SK-N-SH (cell line): ENCODE measurements around the gene ATP2B1. TPM values are rescaled to one million over a fixed set of nuclear protein-coding genes. Genes with fewer than 3 reads are reported as not detected.

Source experiments
- CTCF ChIA-PET: fragments of 300-600, 350-600 bp; formaldehyde crosslinking; extraction: SDS; loops from one replicate; lab custom pipeline; 2021; lab: Yijun Ruan, JAX
- POLR2A ChIA-PET: fragments of 350-600 bp; sonication (Branson Sonifier 250); formaldehyde crosslinking; extraction: SDS; loops from one replicate; lab custom pipeline; 2020; ENCODE audit warnings: antibody characterized with exemption, inconsistent platforms; lab: Yijun Ruan, JAX
- DNase-seq: peaks from one replicate; pipeline ENCODE4 v3.0.0; 2012
- H2AFZ ChIP-seq: fragments of 200-600 bp; sonication (generic); 2 replicates; pipeline ENCODE4 v1.8.1; 2016; ENCODE audit warnings: antibody characterized with exemption, mild to moderate bottlenecking, low read depth
- H3F3A ChIP-seq: fragments of 200-600 bp; sonication (generic); replicated peaks from 2 replicates; pipeline ENCODE3; 2016; ENCODE audit warnings: antibody characterized with exemption, mild to moderate bottlenecking; ENCODE audit not compliant: insufficient read depth
- H3K27ac ChIP-seq, 2 experiments: fragments of 200-500 bp in 1 of 2; fragments of 200-600 bp in 1 of 2; sonication (Bioruptor generic) in 1 of 2; sonication (generic), shearing (Covaris generic) in 1 of 2; 2 replicates each; pipeline versions ENCODE4 v1.5.1 to v1.6.1; 2014 to 2016; ENCODE audit warnings: low read depth in 2 of 2, inconsistent platforms in 1 of 2, low read length in 1 of 2, mild to moderate bottlenecking in 1 of 2, mixed read lengths in 1 of 2
- H3K27me3 ChIP-seq: fragments of 200-600 bp; sonication (generic), shearing (Covaris generic); 2 replicates; pipeline ENCODE4 v1.6.1; 2016; ENCODE audit warnings: mixed run types; ENCODE audit not compliant: insufficient read depth
- H3K36me3 ChIP-seq, 2 experiments: fragments of 200-500 bp in 1 of 2; fragments of 200-600 bp in 1 of 2; sonication (Bioruptor generic) in 1 of 2; sonication (generic) in 1 of 2; replicated peaks in 1 of 2; 2 replicates each; pipeline versions ENCODE3 to v1.5.1; 2014 to 2016; ENCODE audit warnings: low read length in 1 of 2, mild to moderate bottlenecking in 1 of 2; ENCODE audit not compliant: insufficient read depth in 2 of 2, control insufficient read depth in 1 of 2
- H3K4me1 ChIP-seq, 2 experiments: fragments of 200-500 bp in 1 of 2; fragments of 200-600 bp in 1 of 2; sonication (Bioruptor generic) in 1 of 2; sonication (generic), shearing (Covaris generic) in 1 of 2; 2 replicates each; pipeline versions ENCODE4 v1.5.1 to v1.6.1; 2014 to 2016; ENCODE audit warnings: low read depth in 1 of 2, low read length in 1 of 2, mixed run types in 1 of 2; ENCODE audit not compliant: insufficient read depth in 2 of 2, control insufficient read depth in 1 of 2
- H3K4me2 ChIP-seq: fragments of 200-600 bp; sonication (generic), shearing (Covaris generic); 2 replicates; pipeline ENCODE4 v1.6.1; 2017; ENCODE audit warnings: mixed run types
- H3K4me3 ChIP-seq, 2 experiments: fragments of 200-500 bp in 1 of 2; fragments of 200-600 bp in 1 of 2; sonication (Bioruptor generic) in 1 of 2; sonication (generic), shearing (Covaris generic) in 1 of 2; 2 replicates each; pipeline versions ENCODE4 v1.5.1 to v1.8.1; 2014 to 2016; ENCODE audit warnings: low read depth in 2 of 2, inconsistent platforms in 1 of 2, low read length in 1 of 2, mild to moderate bottlenecking in 1 of 2, mixed read lengths in 1 of 2, moderate library complexity in 1 of 2
- H3K79me2 ChIP-seq: fragments of 200-600 bp; sonication (generic); 2 replicates; pipeline ENCODE4 v1.8.1; 2017; ENCODE audit warnings: mild to moderate bottlenecking; ENCODE audit not compliant: insufficient read depth
- H3K9ac ChIP-seq: fragments of 200-600 bp; sonication (generic); 2 replicates; pipeline ENCODE4 v1.6.1; 2017; ENCODE audit warnings: mixed run types
- H3K9me2 ChIP-seq: fragments of 200-600 bp; sonication (generic); 2 replicates; pipeline ENCODE4 v1.6.1; 2017; ENCODE audit warnings: mixed run types
- H3K9me3 ChIP-seq: fragments of 200-600 bp; sonication (generic); 2 replicates; pipeline ENCODE4 v1.6.1; 2017; ENCODE audit warnings: mixed run types, mild to moderate bottlenecking, moderate library complexity
- H4K20me1 ChIP-seq: fragments of 200-600 bp; sonication (generic); 2 replicates; pipeline ENCODE4 v1.6.1; 2017; ENCODE audit warnings: mild to moderate bottlenecking, mixed run types; ENCODE audit not compliant: insufficient read depth
- CHD2 ChIP-seq: fragments of 150-350 bp; IDR thresholded peaks from 2 replicates; pipeline ENCODE4 v1.6.1; 2018; ENCODE audit warnings: low read length; ENCODE audit not compliant: partially characterized antibody
- CTCF ChIP-seq: fragments of 200-600 bp; sonication (generic); IDR thresholded peaks from 2 replicates; pipeline ENCODE4 v1.6.1; 2017; ENCODE audit warnings: antibody characterized with exemption, mild to moderate bottlenecking, moderate library complexity
- EP300 ChIP-seq, 2 experiments: IDR thresholded peaks; 2 replicates each; pipeline versions ENCODE4 v1.4.0 to v1.6.1; 2012; ENCODE audit warnings: borderline replicate concordance in 1 of 2, low read depth in 1 of 2, low read length in 1 of 2
- EZH2phosphoT487 ChIP-seq: fragments of 200-600 bp; sonication (generic); IDR thresholded peaks from 2 replicates; pipeline ENCODE4 v1.6.1; 2017; ENCODE audit warnings: low read depth, mixed run types, mild to moderate bottlenecking, antibody characterized with exemption, moderate library complexity, borderline replicate concordance
- FOXJ3 ChIP-seq: sonication (generic); formaldehyde crosslinking; IDR thresholded peaks from 2 replicates; pipeline ENCODE4 v1.5.1; 2020; ENCODE audit warnings: mild to moderate bottlenecking, missing genetic modification reagents
- GABPA ChIP-seq: IDR thresholded peaks from 2 replicates; pipeline ENCODE4 v1.4.0; 2012; ENCODE audit warnings: low read depth, mild to moderate bottlenecking
- MEF2A ChIP-seq: IDR thresholded peaks from 2 replicates; pipeline ENCODE4 v1.4.0; 2012; ENCODE audit warnings: low read depth, borderline replicate concordance
- PBX3 ChIP-seq: IDR thresholded peaks from 2 replicates; pipeline ENCODE4; 2012
- POLR2AphosphoS5 ChIP-seq: IDR thresholded peaks from 2 replicates; pipeline ENCODE4 v1.6.1; 2012; ENCODE audit warnings: low read depth, low read length
- RCOR1 ChIP-seq: fragments of 150-350 bp; IDR thresholded peaks from 2 replicates; pipeline ENCODE4 v1.6.1; 2017; ENCODE audit warnings: antibody characterized with exemption, low read length
- REST ChIP-seq: IDR thresholded peaks from 2 replicates; pipeline ENCODE4 v1.6.1; 2012; ENCODE audit warnings: mild to moderate bottlenecking, low read depth, low read length, moderate library complexity
- RFX5 ChIP-seq: IDR thresholded peaks from 2 replicates; pipeline ENCODE4 v1.6.1; 2012; ENCODE audit warnings: mild to moderate bottlenecking, improper control_type of control experiment, low read length
- RXRA ChIP-seq: IDR thresholded peaks from 2 replicates; pipeline ENCODE4 v1.4.0; 2012; ENCODE audit warnings: low read depth, mild to moderate bottlenecking, borderline replicate concordance
- SIN3A ChIP-seq: IDR thresholded peaks from 2 replicates; pipeline ENCODE4 v1.6.1; 2012; ENCODE audit warnings: low read depth, mild to moderate bottlenecking, low read length, moderate library complexity, borderline replicate concordance
- SMC3 ChIP-seq: IDR thresholded peaks from 2 replicates; pipeline ENCODE4 v1.6.1; 2012; ENCODE audit warnings: low read depth, low read length, improper control_type of control experiment
- TAF1 ChIP-seq: IDR thresholded peaks from 2 replicates; pipeline ENCODE4 v1.6.1; 2012; ENCODE audit warnings: low read depth, mild to moderate bottlenecking, low read length, moderate library complexity, borderline replicate concordance
- USF1 ChIP-seq: IDR thresholded peaks from 2 replicates; pipeline ENCODE4 v1.4.0; 2012; ENCODE audit warnings: low read depth, borderline replicate concordance
- USF2 ChIP-seq: fragments of 150-350 bp; IDR thresholded peaks from 2 replicates; pipeline ENCODE4 v1.6.1; 2017; ENCODE audit warnings: antibody characterized with exemption, low read length, low read depth, borderline replicate concordance
- YY1 ChIP-seq: IDR thresholded peaks from 2 replicates; pipeline ENCODE4 v1.4.0; 2012; ENCODE audit warnings: low read depth, mild to moderate bottlenecking
- WGBS: methylation state at CpG from one replicate; pipeline ENCODE4 v1.1.6; 2017; ENCODE audit warnings: low lambda C conversion rate; 5-methylcytosine and 5-hydroxymethylcytosine counted together
- polyA plus RNA-seq, 3 experiments: library from polyadenylated mRNA; depleted of rRNA; stranded (reverse); fragments of >200 nt; gene quantifications; 2 replicates each; pipeline ENCODE4 v1.2.3, GENCODE V29; 2012

The ATP2B1 gene
- polyA plus RNA-seq, 1 of the 3 experiments (the other 2 are of a cell fraction) = 4.3 TPM

- ChIA-PET POLR2A (no interaction called here), CTCF (interaction anchor here (1.1 kb wide), 1 partner anchor 44 kb away, joined by 3 read pairs; no protein-coding TSS in a partner anchor)
- Histone ChIP-seq H3K4me2 (no peak overlapping the region), H3K9me3 (no peaks in the 10 kb centered on the region), H3K27ac (no peak overlapping the region), H3F3A (peaks cover 8% of the 10 kb centered on the region), H2AFZ (no peak overlapping the region), H3K36me3 (no peaks in the 10 kb centered on the region), H4K20me1 (peaks cover 12% of the 10 kb centered on the region; the same call in 1 of the 2 replicates), H3K79me2 (peaks cover 60% of the 10 kb centered on the region), H3K9me2 (no peaks in the 10 kb centered on the region), H3K27me3 (no peaks in the 10 kb centered on the region), H3K4me1 (peaks cover 0 to 2% of the 10 kb centered on the region in 2 experiments; a peak in 3 of 4 replicates), H3K9ac (no peak overlapping the region), H3K4me3 (no peak overlapping the region)
- 91% methylated on average over 1 of the region's 1 CpG for WGBS
- no peak for DNase-seq
- TF ChIP-seq SMC3 = no peak
These were observed 6.1 kb downstream of the ATP2B1 start for GRCh38 chr12:89702503-89702902.

GRCh38 chr12:89701606-89702206 is 6.9 kb downstream of the ATP2B1 start:
- CTCF ChIA-PET = interaction anchor here (0.7 kb wide), 2 partner anchors 63 to 83 kb away, joined by 3 read pairs; no protein-coding TSS in a partner anchor

More at GRCh38 chr12:89701606-89702206, 6.9 kb downstream of the ATP2B1 start:
- H3K36me3 ChIP-seq = no peaks in the 10 kb centered on the region
- no peak overlapping the region for H3K4me2 ChIP-seq
- peaks cover 12% of the 10 kb centered on the region; the same call in 1 of the 2 replicates for H4K20me1 ChIP-seq
- no peak overlapping the region for H2AFZ ChIP-seq
- H3K9me3 ChIP-seq = no peaks in the 10 kb centered on the region
- no peaks in the 10 kb centered on the region for H3K27me3 ChIP-seq
- no peak for TF ChIP-seq FOXJ3 (CRISPR knock-in tag)
- TF ChIP-seq USF2 = no peak
- TF ChIP-seq USF1 = no peak
- no peak for TF ChIP-seq GABPA
- TF ChIP-seq TAF1 = no peak
- TF ChIP-seq EZH2phosphoT487 = no peak
- no peak for TF ChIP-seq RXRA
- TF ChIP-seq RFX5 = no peak
- TF ChIP-seq SIN3A = no peak
- no peak for TF ChIP-seq MEF2A
- TF ChIP-seq PBX3 = no peak
- no peak for TF ChIP-seq REST
- TF ChIP-seq RCOR1 = no peak
- no peak for TF ChIP-seq POLR2AphosphoS5
- no peak for TF ChIP-seq CTCF
- no peak for TF ChIP-seq CHD2
- no peak for TF ChIP-seq YY1
- no peak for TF ChIP-seq EP300 (IDR thresholded peaks at IDR 0.05; ENCODE audit: borderline replicate concordance in 1 of 2, low read depth in 1 of 2, low read length in 1 of 2)
- no peaks in the 10 kb centered on the region; a peak in 2 of 4 replicates for H3K4me1 ChIP-seq
- WGBS = 100% methylated on average over 3 of the region's 3 CpGs
- H3K9me2 ChIP-seq = no peaks in the 10 kb centered on the region
- H3K79me2 ChIP-seq = peaks cover 52% of the 10 kb centered on the region
- POLR2A ChIA-PET = no interaction called here
- H3F3A ChIP-seq = peaks cover 8% of the 10 kb centered on the region
- no peak overlapping the region for H3K9ac ChIP-seq
- DNase-seq = no peak
- no peak overlapping the region for H3K4me3 ChIP-seq
- H3K27ac ChIP-seq = no peak overlapping the region
